SHP77 treated with DMSO at 0.1 percent for 48 hours (cell line): ENCODE measurements around the gene LRRC63.
"Not testable (repeated sequence)": the region's sequence is repeated elsewhere in the genome, so short reads cannot be mapped to it uniquely, and the experiment has no call there.

ENCODE experiments used
- DNase-seq: peaks from one replicate; lab custom pipeline; 2025; lab: John Stamatoyannopoulos, UW

Gene LRRC63, protein sequence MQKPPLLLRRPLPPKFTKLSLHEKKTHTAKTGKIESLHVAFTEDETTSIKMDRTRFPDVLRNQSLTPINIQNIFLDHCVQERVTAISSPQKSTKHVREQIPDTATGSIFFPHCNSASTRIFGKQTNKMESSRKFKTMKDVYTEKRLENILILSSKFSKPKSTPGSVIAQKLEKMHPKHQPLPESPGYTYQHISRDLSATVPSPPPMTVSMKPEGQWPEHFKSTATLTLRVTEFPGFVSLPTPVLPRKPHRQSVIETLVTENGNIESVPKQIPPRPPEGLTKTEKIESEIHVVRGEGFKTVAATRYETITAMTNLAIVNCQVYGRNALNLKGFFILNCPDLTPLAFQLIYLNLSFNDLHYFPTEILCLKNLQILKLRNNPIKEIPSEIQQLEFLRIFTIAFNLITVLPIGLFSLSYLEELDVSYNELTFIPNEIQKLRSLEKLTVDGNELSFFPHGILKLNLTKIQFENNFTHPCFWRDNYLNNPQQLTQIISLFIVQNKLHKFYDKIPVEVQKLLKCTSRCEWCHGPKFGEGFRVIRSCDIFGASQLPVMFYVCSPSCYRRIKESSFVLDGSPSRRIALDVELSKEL

DNA sequence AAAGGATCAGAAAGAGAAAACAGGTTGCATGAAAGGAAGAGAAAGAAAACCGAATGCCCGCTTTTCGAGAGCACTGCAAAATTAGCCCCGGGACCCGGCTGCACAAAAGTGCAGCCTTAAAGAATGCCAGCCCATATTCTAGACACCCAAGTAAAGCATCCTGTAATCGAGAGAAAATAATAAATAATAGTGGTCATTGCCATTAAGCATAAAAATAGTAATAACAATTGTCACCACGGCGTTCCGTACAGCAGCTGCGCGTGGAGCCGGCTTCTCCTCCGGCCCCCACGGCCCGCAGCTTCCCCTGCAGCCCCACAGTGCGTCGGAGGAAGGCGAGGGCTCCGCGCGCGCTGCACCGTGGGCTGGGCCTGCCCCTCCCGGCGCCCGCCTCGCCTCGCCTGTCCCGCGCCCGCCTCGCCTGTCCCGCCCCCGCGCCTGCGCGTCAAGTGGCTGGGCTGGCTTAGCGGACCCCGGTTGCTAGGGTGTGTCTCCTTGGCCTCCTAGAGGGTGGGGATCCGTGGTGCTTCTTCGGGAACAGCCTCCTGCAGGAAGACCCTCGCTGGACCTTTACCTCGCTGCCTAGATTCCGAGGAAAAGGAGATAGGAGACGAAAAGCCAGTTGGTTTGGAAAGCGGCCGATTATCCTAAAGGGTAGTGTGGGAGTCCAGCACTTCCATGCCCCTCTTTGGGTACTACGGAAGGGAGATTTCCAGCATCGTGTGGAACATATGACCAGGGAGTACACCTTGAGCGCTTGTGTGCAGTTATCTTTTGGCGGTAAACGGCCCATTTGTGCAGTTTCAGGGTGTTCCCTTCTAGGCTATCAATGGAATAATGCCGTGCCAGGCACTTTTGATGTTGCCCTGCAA, at the start of gene LRRC63:
Gene LRRC63 (plus strand): TSS at position 446 of the 869 bp plus-strand sequence. CDS start 1,107 bp downstream, outside the sequence.
- no peak for DNase-seq

- DNase-seq, result not testable (repeated sequence)
Measured at GRCh38 chr13:46162741-46163140, 49.0 kb upstream of the LRRC63 start.

GRCh38 chr13:46164661-46165060, 47.1 kb upstream of the LRRC63 start:
- no peak for DNase-seq

DNA sequence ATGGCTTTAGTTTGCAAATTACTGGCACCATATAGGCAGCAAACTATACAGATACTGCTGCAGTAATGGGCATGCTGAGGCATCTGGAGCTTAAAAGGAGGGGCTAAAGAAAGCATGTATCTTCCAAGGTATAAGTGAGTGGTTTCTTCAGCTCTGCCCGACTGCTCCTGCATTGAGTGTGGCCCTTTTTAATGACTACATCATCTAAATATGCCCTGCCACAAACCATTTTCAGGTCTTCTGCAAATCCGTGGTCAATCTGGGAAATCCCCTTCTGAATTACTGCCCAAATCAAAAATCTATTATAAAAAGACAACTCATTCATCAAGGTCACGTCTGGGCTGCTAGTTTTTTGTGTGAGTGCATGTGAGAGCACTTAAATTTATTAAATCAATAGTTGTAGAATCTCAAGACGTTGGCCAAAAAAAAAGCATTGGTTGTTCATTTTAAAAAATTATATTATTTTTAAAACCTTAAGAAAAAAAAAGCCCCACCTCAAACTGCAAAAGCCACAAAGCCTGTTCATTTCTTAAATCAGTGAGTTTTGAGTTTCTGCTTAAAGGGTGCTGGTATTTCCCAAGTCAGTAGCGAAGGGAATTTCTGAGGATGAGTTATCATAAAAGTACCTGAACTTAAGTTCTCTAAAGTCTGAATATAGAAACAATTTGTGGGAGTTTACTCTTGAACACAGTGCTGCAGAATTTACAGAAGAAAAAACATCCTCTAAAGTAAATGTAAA, 46.1 kb upstream of the LRRC63 start:
- DNase-seq, result no peak

GRCh38 chr13:46166224-46166584, 45.5 kb upstream of the LRRC63 start:
- no peak for DNase-seq

GRCh38 chr13:46166947-46167610, 44.6 kb upstream of the LRRC63 start:
- no peak for DNase-seq

DNA sequence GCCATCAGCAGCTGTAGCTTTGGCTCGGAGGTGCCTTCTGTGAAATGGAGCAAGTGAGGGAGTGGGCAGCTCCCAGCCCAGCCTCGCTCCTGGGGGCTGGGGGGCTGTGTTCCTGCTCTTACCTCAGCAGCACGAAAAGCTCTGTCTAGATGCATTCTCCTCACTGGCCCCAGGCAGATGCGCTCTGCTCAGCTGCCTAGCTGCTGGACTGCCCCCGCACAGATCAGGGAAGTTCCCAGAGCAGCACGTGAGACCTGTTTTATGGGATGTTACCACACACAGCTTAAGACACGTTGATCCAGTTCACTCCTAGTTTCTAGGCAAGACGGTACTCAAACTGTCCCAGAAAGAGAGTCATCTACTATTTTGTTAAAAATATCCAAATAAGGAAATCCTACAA, 43.4 kb upstream of the LRRC63 start:
- no peak for DNase-seq

DNA sequence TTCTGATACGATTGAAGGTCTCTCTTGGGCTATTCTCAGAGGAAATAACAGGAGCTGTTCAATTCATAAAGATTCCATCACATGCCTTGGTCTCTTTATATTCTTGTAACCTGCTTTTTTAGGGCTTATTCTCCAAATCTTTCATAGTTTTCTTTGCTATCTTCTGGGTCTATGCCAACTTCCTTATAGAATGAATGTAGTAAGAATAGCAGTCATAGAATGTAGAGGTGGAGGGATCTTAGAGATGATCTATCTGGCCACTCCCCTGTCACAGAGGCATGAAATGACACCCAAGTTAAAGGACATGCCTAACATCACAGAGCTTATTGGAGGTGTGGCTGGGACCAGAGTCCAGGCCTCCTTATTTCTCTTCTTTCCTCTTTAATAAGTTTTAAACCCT, 42.9 kb upstream of the LRRC63 start:
- DNase-seq, result no peak

DNA sequence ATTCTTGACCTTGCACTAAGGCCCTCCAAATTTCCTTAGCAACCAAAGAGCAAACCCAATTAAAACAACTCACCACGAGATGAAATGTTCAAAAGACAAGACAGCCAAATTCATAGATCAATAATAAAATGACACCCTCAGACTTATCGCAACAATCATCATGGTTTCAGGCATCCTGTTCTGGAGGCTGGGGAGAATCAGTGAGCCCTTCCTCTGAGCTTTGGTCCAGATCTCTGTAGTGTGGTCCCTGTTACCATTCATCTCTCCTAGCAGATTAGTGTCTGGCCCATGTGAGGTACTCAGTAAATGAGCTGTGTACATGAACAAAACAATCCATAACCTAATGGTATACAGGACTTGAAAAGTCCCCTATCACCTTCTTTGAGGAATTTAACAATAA, 42.0 kb upstream of the LRRC63 start:
- DNase-seq, result no peak

- DNase-seq, result no peak
Measured at GRCh38 chr13:46170268-46170667, 41.5 kb upstream of the LRRC63 start.

DNA sequence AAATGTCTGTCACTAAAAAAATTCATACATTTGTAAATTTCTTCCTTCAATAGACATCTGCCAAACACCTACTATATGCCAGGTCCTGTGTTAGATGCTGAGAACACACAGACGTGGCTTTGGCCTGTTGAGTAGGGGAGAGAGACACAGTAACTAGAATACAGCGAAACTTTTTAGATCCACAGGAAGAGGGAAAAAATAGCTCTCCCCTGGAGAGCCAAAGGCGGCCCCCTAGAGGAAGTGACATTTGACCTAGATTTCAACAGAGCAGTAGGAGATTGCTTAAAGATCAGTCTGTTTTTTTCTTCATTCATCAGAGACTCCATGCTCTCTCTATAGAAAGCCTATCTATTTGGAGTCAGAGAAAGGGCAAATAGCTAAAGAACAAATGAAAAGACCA, 41.0 kb upstream of the LRRC63 start:
- DNase-seq, result no peak

- DNase-seq, result no peak
Measured at GRCh38 chr13:46171217-46171616, 40.5 kb upstream of the LRRC63 start.

DNA sequence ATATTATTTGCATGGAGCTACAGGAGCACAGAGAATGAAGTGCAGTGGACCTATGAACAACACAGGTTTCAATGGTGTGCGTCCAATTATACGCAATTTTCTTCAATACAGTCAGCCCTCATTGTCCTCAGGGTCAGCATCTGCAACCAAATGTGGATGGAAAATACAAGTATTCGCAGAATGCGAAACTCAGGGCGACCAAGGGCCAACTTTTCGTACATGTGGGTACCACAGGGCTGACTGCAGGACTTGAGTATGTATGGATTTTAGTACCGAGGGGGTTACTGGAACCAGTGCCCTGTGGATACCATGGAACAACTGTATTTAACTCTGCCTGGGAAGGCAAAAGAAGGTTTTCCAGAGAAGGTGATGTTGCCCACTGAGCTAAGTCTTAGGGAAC, 40.0 kb upstream of the LRRC63 start:
- no peak for DNase-seq

DNA sequence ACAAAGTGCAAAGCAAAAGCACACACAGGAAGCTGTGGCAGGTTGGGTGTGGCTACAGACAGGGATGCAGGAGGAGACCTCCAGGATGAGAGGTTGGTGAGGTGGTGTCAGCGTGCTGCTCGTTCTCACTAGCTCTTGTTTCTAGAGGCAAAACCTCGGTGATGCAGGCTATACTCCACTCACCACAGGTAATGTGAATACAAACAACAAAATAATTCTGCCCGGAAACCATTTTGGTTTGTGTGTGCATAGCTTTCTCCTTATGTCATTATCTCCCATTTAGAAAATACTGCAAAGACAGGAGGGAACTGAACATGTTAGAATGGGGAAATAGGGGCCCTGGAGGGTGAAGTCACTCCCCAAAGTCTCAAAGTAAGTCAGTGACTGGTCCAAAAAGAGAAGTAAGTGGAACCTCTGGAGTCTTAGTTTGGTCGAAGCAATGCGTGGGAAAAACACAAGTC, 39.2 kb upstream of the LRRC63 start:
- DNase-seq, result no peak

- DNase-seq, result no peak
Measured at GRCh38 chr13:46173656-46174055, 38.1 kb upstream of the LRRC63 start.

- DNase-seq, result no peak
Measured at GRCh38 chr13:46176756-46177155, 35.0 kb upstream of the LRRC63 start.

- DNase-seq, result no peak
Measured at GRCh38 chr13:46178143-46178542, 33.6 kb upstream of the LRRC63 start.

- no peak for DNase-seq
Measured at GRCh38 chr13:46178821-46179220, 32.9 kb upstream of the LRRC63 start.

- no peak for DNase-seq
Measured at GRCh38 chr13:46179491-46179908, 32.2 kb upstream of the LRRC63 start.

DNA sequence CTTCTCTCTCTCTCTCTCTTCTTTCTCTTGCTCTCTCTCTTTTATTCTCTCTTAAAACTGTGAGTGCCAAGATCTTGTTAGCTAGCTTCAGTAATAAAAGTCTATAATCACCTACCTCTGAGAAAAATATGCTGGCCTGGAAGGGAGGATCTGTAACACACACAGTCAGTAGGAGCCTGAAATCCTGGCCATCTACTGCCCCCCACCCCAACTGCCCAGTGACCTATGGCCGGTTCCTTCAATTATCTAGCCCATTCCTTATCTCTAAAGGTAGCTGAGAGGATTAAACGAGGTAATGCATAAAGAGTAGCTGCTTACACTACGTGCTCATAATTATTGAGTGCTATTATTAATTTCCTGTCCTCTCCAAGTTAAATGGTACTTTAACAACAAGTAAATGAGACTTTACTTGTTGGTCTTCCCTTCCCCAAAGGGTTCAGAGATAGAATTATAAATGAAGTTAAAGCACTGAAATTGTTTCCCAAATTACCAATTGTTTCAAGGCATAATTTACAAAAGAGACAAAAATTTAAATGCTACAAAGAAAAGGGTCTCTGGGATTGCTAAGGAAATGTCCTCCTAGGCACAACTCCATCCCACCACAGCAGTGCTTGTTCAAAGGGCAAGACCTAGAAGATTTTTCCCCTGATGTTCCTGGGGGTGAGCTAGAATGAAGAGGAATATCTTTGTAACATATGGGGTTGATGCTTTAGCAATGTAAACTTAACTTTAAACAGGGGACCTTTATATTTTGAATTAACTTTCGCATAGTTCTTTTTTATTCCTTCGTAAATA, 31.6 kb upstream of the LRRC63 start:
- DNase-seq, result no peak
